ENCODE measurements around the gene NSMCE1.
"Not testable (repeated sequence)": the region's sequence is repeated elsewhere in the genome, so short reads cannot be mapped to it uniquely, and the experiment has no call there.

DNA sequence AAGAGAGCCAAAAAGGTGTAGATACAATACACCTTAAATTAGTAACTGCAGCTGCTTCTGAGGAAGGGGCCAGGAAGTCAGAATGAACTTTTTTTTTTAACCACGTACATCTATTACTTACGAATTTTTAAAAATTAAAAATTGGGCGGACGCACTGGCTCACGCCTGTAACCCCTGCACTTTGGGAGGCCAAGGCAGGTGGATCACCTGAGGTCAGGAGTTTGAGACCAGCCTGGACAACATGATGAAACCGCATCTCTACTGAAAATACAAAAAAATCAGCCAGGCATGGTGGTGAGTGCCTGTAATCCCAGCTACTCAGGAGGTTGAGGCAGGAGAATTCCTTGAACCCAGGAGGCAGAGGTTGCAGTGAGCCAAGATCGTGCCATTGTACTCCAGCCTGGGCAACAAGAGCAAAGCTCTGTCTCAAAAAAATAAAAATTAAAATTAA lies 5.9 kb upstream of the NSMCE1 start:
- TF ChIP-seq CTCF (conservative IDR thresholded peaks at IDR 0.05 in 1 of 2, IDR thresholded peaks at IDR 0.05 in 1 of 2; ENCODE audit: low read depth in 1 of 2, low read length in 2 of 2); EZH2 (IDR thresholded peaks at IDR 0.05; ENCODE audit: low read length, missing control alignments): not testable (repeated sequence)

All from fibroblast of lung (primary cell).